DND-41 (cell line): ENCODE measurements around the gene ABHD1.

Source experiments
- ATAC-seq: fragments of 200-7000 bp; cut with Tn5 transposase; 3 replicates; pipeline ENCODE4 v1.9.1; 2021; ENCODE audit warnings: low read depth; ENCODE audit not compliant: insufficient read depth
- DNase-seq: peaks from one replicate; pipeline ENCODE4 v3.0.0-alpha.2; 2020
- H2AFZ ChIP-seq: 2 replicates; pipeline ENCODE4 v1.6.0; 2012; ENCODE audit warnings: low read depth, low read length
- H3K27ac ChIP-seq: 2 replicates; pipeline ENCODE4 v1.5.1; 2012; ENCODE audit warnings: low read length, inconsistent platforms
- H3K27me3 ChIP-seq: fragments of 200-600 bp; sonication (generic); 2 replicates; pipeline ENCODE4 v1.6.0; 2012; ENCODE audit warnings: low read length, mild to moderate bottlenecking, inconsistent platforms; ENCODE audit not compliant: insufficient read depth, poor library complexity
- H3K36me3 ChIP-seq: 2 replicates; pipeline ENCODE4 v1.5.1; 2012; ENCODE audit warnings: low read length, inconsistent platforms; ENCODE audit not compliant: insufficient read depth
- H3K4me1 ChIP-seq: 2 replicates; pipeline ENCODE4 v1.5.1; 2012; ENCODE audit warnings: mild to moderate bottlenecking, low read length; ENCODE audit not compliant: insufficient read depth
- H3K4me2 ChIP-seq: 2 replicates; pipeline ENCODE4 v1.6.0; 2012; ENCODE audit warnings: mild to moderate bottlenecking, moderate library complexity, low read length, inconsistent platforms; ENCODE audit not compliant: insufficient read depth
- H3K4me3 ChIP-seq, 2 experiments: fragments of 200-600 bp in 1 of 2; shearing (Covaris generic) in 1 of 2; 2 replicates each; pipeline ENCODE4 v1.5.1; 2012 to 2016; ENCODE audit warnings: inconsistent platforms in 2 of 2, low read length in 2 of 2, mild to moderate bottlenecking in 2 of 2, low read depth in 1 of 2, moderate library complexity in 1 of 2
- H3K79me2 ChIP-seq: 2 replicates; pipeline ENCODE4 v1.6.0; 2012; ENCODE audit warnings: low read length, inconsistent platforms; ENCODE audit not compliant: insufficient read depth
- H3K9ac ChIP-seq: 2 replicates; pipeline ENCODE4 v1.6.0; 2012; ENCODE audit warnings: low read depth, mild to moderate bottlenecking, inconsistent platforms, low read length, moderate library complexity
- H3K9me3 ChIP-seq: 2 replicates; pipeline ENCODE4 v1.5.1; 2012; ENCODE audit warnings: low read length, moderate library complexity, mild to moderate bottlenecking, inconsistent platforms; ENCODE audit not compliant: insufficient read depth, severe bottlenecking
- H4K20me1 ChIP-seq: 2 replicates; pipeline ENCODE4 v1.6.0; 2012; ENCODE audit warnings: low read length; ENCODE audit not compliant: insufficient read depth
- CTCF ChIP-seq: IDR thresholded peaks from 2 replicates; pipeline ENCODE4 v1.5.1; 2012; ENCODE audit warnings: borderline replicate concordance, low read length, moderate library complexity, mild to moderate bottlenecking; ENCODE audit not compliant: poor library complexity, severe bottlenecking; ENCODE audit errors: extremely low read depth
- EZH2 ChIP-seq: IDR thresholded peaks from 3 replicates; pipeline ENCODE4 v1.6.1; 2012; ENCODE audit warnings: borderline replicate concordance, low read depth, mild to moderate bottlenecking, moderate library complexity, low read length, inconsistent platforms; ENCODE audit not compliant: severe bottlenecking

The ABHD1 gene

GRCh38 chr2:27089111-27089954, 34.3 kb upstream of the ABHD1 start:
- H2AFZ ChIP-seq = no peak overlapping the region
- no peak for TF ChIP-seq EZH2
- TF ChIP-seq CTCF = no peak
- no peak overlapping the region for H3K9ac ChIP-seq
- H4K20me1 ChIP-seq = no peaks in the 10 kb centered on the region
- DNase-seq (no peak), ATAC-seq (no peak)
- H3K4me3 ChIP-seq = no peak overlapping the region
- H3K79me2 ChIP-seq = peaks cover 10% of the 10 kb centered on the region
- no peak overlapping the region for H3K27ac ChIP-seq
- H3K4me2 ChIP-seq = peak overlapping the region; percentile 33; the same call in 1 of the 2 replicates
- H3K36me3 ChIP-seq = no peaks in the 10 kb centered on the region
- peaks cover 47% of the 10 kb centered on the region for H3K4me1 ChIP-seq
- H3K27me3 ChIP-seq = no peaks in the 10 kb centered on the region
- no peaks in the 10 kb centered on the region for H3K9me3 ChIP-seq

GRCh38 chr2:27091746-27092695, 31.6 kb upstream of the ABHD1 start:
- Histone ChIP-seq H3K27me3 (no peaks in the 10 kb centered on the region), H2AFZ (no peak overlapping the region), H3K27ac (no peak overlapping the region), H3K4me3 (no peak overlapping the region), H3K79me2 (no peaks in the 10 kb centered on the region), H3K4me1 (peaks cover 26% of the 10 kb centered on the region), H3K9ac (no peak overlapping the region), H4K20me1 (no peaks in the 10 kb centered on the region), H3K4me2 (no peak overlapping the region), H3K36me3 (no peaks in the 10 kb centered on the region), H3K9me3 (no peaks in the 10 kb centered on the region)
- no peak for TF ChIP-seq CTCF
- TF ChIP-seq EZH2 = no peak
- ATAC-seq = no peak
- no peak for DNase-seq

GRCh38 chr2:27092696-27093429, 30.8 kb upstream of the ABHD1 start:
- H2AFZ ChIP-seq = no peak overlapping the region
- H3K9ac ChIP-seq = no peak overlapping the region
- no peak overlapping the region for H3K27ac ChIP-seq
- H3K4me1 ChIP-seq = peaks cover 17% of the 10 kb centered on the region
- TF ChIP-seq EZH2 (no peak), CTCF (no peak)
- no peaks in the 10 kb centered on the region for H3K9me3 ChIP-seq
- DNase-seq (no peak), ATAC-seq (no peak)
- no peaks in the 10 kb centered on the region for H3K36me3 ChIP-seq
- no peaks in the 10 kb centered on the region for H3K79me2 ChIP-seq
- no peak overlapping the region for H3K4me3 ChIP-seq
- H4K20me1 ChIP-seq = no peaks in the 10 kb centered on the region
- H3K27me3 ChIP-seq = no peaks in the 10 kb centered on the region
- H3K4me2 ChIP-seq = no peak overlapping the region
